ENCODE data around the gene VRK1.
"Not testable (repeated sequence)": the region's sequence is repeated elsewhere in the genome, so short reads cannot be mapped to it uniquely, and the experiment has no call there.

The VRK1 gene

GRCh38 chr14:96827290-96827689, 30.1 kb downstream of the VRK1 start:
- no peak for DNase-seq

- no peak for DNase-seq
These were observed 32.6 kb downstream of the VRK1 start for GRCh38 chr14:96829791-96830190.

- no peak for DNase-seq
These were observed 33.8 kb downstream of the VRK1 start for GRCh38 chr14:96830946-96831345.

GRCh38 chr14:96832351-96832750, 35.2 kb downstream of the VRK1 start:
- DNase-seq, result no peak

DNA sequence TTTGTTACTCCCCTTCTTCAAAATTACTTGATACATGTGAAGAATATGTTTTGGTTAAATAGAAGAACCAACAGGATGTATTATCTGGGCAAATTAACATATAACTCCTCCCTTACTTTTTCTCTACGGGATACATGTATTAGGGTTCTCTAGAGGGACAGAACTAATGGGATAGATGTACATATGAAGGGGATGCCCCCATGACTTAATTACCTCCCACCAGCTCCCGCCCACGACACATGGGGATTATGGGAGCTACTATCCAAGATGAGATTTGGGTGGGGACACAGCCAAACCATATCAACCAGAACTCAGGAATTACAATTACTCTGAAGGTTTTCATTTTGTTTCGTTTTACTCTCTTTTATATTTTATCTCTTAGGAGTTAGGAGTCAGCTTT, 41.3 kb downstream of the VRK1 start:
- no peak for DNase-seq

DNA sequence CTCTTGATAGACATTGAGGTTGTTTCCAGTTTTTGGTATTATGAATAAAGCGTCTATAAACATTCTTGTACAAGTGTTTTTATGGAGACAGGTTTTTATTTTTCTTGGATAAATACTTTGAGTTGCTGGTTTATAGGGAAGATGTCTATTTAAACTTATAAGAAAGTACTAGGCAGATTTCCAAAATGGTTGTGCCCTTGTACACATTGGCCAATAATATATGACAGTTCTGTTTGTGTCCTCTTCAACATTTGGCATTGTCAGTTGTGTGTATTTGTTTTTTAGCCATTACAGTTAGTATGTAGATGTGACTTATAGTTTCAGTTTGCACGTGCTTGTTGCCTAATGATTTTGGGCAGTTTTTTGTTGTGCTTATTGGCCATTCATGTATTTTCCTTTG, 42.1 kb downstream of the VRK1 start:
- DNase-seq, result no peak

DNA sequence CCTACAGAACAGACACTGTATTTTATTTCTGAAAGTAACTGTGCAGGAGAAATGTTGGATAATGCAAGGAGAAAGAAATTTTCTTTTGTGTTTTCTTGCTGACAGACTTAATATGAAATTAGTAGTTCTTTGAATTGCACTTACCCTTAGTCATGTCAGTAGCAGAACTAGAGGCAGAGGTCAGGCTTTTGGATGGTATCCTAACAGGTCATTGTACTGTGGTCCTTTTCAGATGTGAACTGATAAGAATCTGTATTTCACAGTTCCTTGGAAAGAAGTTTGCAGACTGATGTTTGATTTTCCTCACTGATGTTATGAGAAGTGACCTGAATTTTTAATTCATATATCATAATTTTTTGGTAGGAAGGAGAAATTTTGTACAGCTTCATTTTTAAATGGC, 46.0 kb downstream of the VRK1 start:
- DNase-seq, result no peak

- DNase-seq, result no peak
These were observed 47.8 kb downstream of the VRK1 start for GRCh38 chr14:96844857-96845570.

DNA sequence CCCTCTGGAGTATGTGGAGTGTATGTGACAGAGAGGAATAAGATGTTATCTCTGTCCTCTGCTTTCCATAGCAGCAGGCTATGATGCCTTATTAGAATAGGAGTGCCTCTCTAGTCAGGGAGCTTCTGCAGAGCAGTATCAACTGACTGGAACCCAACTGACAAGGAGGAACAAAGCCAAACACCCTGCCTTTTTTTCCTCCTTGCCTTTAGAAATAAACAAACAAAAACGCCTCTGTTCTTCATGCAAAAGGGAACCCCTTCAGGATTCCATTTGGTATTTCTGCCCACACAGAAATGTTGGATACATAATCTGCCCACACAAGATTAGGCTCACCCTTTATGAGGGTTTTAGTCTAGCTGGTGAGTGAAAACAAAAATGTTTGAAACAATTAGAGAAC, 50.3 kb downstream of the VRK1 start:
- DNase-seq, result no peak

DNA sequence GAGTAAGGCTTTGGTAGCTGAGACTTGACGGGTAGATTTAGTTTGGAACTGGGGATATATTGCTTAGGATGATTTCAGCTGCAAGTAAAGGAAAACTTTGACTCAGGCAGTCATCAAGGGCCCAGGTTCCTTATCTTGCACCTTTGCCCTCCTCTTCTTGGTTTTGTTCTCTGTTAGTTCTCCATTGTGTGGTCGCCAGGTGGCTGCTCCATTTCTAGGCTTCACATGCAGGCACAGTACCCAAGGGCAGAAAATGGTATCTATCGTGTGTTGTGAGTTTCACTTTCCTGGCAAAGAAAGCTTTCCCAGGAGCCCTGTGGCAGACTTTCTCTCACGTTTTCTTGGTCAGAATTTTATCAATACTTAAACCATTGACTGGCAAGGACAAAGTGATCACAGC, 50.8 kb downstream of the VRK1 start:
- no peak for DNase-seq

GRCh38 chr14:96849733-96850132, 52.6 kb downstream of the VRK1 start:
- DNase-seq, result no peak

- no peak for DNase-seq
These were observed 54.7 kb downstream of the VRK1 start for GRCh38 chr14:96851694-96852381.

GRCh38 chr14:96852823-96853422, 55.7 kb downstream of the VRK1 start:
- DNase-seq, result no peak

- DNase-seq, result no peak
These were observed 61.5 kb downstream of the VRK1 start for GRCh38 chr14:96858643-96859042.

GRCh38 chr14:96861568-96862310, 64.6 kb downstream of the VRK1 start:
- no peak for DNase-seq

DNA sequence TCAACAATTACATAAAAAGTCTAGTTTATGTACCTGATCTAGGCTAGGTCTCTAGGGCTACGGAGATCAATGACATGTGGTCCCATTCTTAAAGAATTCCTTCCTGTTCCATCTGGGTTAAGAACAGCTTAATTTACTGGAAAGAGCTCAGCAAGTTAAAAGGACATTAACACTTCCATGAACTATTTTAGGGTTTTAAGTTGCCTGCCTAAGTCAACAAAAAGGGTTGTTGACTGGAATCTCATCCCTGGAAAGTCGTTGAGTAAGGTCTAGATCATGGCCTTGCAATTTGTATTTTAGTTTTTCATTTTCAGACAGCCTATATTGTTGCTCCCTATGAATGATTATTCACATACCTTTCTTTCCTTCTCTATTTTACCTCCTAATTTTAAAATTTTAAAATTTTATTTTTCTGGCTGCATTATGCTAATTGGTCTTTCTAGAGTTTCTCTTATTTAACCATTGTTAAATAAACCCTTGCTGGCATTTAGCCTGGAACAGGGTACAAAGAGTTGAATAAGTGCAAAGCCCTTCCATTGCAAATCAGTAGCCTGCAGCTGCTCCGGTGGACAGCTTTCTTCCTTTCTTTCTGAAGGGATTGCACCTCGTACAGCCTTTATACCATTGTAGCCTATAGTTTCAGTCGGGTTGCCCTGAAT, 66.3 kb downstream of the VRK1 start:
- no peak for DNase-seq

DNA sequence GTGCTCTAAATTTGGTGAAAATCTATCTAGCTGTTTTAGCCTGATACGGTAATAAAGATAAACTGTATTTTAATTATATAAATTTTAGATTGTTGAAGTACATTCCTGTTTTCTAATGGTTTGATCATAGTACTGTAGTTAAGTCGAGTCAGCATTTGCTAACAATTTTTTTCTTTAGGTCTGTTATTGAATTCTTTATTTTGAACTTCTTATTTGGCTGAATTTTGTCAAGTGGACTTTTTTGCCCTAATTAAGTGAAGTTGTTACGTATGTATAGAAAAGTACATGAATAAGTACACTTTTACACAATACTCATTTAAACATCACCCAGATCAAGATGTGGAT, 66.8 kb downstream of the VRK1 start:
- DNase-seq, result no peak

DNA sequence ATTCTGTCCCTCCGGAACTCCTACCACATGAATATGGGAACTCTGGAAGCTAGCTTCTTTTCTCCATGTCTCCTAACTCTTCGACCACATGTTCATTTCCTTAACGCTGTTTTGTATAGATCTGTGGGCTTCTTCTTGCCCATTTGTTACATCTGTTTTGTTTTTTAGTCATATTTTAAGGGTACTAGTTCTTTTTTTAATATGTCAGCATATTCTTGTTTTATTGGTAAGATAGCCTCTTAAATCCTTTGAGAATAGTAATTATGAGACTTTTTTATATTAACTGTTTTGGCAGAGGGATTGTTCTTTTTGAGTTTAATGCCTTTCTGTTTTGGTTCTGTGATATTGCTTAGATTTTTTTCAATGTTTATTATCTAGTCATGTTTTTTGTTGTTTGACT, 70.5 kb downstream of the VRK1 start:
- no peak for DNase-seq

GRCh38 chr14:96874127-96874526, 76.9 kb downstream of the VRK1 start:
- no peak for DNase-seq

DNA sequence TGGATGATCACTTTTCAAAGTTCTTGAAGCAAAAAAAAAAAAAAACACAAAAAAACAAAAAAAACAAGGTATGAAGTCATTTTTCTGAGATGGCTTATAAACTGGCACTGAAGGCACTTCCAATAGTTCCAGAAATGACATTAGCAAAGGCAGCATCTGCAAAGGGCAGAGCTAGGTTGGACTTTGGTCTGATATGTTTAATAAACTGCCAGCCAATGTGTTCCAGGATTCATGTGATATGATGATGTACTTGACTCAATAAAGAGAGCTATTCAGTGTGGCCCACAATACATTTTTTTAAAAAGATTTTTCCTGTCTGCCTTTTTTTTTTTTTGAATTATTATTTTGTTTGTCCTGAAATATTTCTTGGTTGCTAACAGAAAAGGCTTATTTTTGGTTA, 79.6 kb downstream of the VRK1 start:
- DNase-seq, result no peak

DNA sequence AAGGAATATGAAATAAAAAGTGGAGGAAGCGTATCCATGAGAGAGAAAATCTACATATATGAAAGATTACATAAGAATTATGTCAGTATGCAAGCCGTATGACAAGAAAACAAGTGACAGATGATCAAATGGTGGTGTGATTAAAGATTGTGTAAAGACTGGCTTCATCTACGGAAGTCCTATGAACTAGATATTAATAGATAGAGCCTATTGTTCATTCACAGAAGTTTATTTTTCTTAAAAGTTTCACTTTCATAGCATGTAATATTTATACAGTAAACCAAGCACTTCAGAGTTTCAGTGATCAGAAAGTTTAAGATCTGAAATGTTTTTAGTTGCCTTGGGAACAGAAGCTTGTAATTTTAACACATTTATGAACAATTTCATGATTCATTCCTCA, 84.5 kb downstream of the VRK1 start:
- DNase-seq, result no peak

DNA sequence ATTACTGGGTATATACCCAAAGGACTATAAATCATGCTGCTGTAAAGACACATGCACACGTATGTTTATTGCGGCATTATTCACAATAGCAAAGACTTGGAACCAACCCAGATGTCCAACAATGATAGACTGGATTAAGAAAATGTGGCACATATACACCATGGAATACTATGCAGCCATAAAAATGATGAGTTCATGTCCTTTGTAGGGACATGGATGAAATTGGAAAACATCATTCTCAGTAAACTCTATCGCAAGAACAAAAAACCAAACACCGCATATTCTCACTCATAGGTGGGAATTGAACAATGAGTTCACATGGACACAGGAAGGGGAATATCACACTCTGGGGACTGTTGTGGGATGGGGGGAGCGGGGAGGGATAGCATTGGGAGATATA, 86.8 kb downstream of the VRK1 start:
- DNase-seq, result not testable (repeated sequence)

- DNase-seq, result no peak
These were observed 91.0 kb downstream of the VRK1 start for GRCh38 chr14:96888158-96888557.
